Measurements from ENCODE around the gene TCEA2. TPM values are rescaled to one million over a fixed set of nuclear protein-coding genes. Genes with fewer than 3 reads are reported as not detected.
A peak's percentile ranks its signal among the peaks of the same experiment; 100 is the strongest.

TCEA2 gene
- total RNA-seq, 6 experiments from 2014 or later = 14.8 to 45.6 (median 28.6) TPM

DNA sequence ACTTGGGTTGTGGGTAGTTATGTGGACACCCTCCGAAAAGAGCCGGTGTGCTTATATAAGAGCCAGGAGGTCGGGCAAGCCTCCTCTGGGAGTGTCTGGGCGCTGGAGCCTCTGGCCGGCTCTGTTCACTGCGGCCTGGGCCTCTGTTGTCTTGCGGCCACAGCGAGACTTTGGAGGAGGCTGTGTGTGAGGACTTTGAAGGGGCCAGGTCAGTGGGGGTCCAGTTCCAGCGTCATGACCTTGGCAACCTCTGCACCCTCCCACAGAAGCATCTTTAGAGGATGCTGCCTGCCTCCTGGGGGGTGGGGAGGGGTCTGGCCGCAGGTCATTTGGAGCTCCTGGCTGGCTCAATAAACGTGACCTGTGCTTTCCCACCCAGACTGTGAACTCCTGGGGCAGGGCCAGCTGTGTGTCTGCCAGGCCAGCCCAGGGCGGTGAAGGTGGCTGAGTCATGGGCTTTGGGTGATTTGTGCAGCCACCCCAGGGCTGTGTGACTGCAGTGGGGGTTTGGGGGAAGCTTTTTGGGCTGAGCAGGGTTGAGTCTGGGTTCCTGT, 1.2 kb downstream of the TCEA2 start:
- intact Hi-C loops (cut with DNase I) = no loop called here
- peak; percentile 82 to 94 (median 92) for DNase-seq
- H3K9me3 ChIP-seq = no peaks in the 10 kb centered on the region
- H3K4me1 ChIP-seq = peaks cover 0 to 42% (median 17%) of the 10 kb centered on the region in 4 donors
- no peaks in the 10 kb centered on the region for H3K36me3 ChIP-seq
- peak overlapping the region; percentile 33 to 84 (median 60) for H3K27ac ChIP-seq
- H3K4me3 ChIP-seq = peak overlapping the region; percentile 69 to 97 (median 87)
- peak; percentile 37 to 50 (median 44) for ATAC-seq
- peak; percentile 19 for TF ChIP-seq POLR2A (IDR thresholded peaks at IDR 0.05)
- TF ChIP-seq CTCF (IDR thresholded peaks at IDR 0.05) = no peak
- 18% methylated on average over 8 of the region's 12 CpGs for WGBS (ENCODE audit: insufficient coverage, low coverage, low lambda C conversion rate, missing lambda C conversion rate)
- H3K27me3 ChIP-seq = no peaks in the 10 kb centered on the region

GRCh38 chr20:64065062-64065973, 2.3 kb downstream of the TCEA2 start:
- H3K36me3 ChIP-seq = no peaks in the 10 kb centered on the region
- no peak for TF ChIP-seq CTCF (IDR thresholded peaks at IDR 0.05)
- TF ChIP-seq POLR2A (IDR thresholded peaks at IDR 0.05) = no peak
- H3K27ac ChIP-seq = peak overlapping the region; percentile 33 to 84 (median 60)
- peak in 2 of 3 donors; percentile 96 for DNase-seq
- intact Hi-C loops (cut with DNase I) = no loop called here
- peak; percentile 17 to 66 (median 37) for ATAC-seq
- peaks cover 0 to 42% (median 17%) of the 10 kb centered on the region in 4 donors for H3K4me1 ChIP-seq
- peak overlapping the region in 1 of 3 donors; percentile 69 for H3K4me3 ChIP-seq
- 10% methylated on average over 22 of the region's 27 CpGs for WGBS (ENCODE audit: insufficient coverage, low coverage, low lambda C conversion rate, missing lambda C conversion rate)
- H3K27me3 ChIP-seq = no peaks in the 10 kb centered on the region
- H3K9me3 ChIP-seq = no peaks in the 10 kb centered on the region

- WGBS (ENCODE audit: insufficient coverage, low coverage, low lambda C conversion rate, missing lambda C conversion rate) = 0% methylated on average over 2 of the region's 5 CpGs
- DNase-seq = peak; percentile 77 to 92 (median 92)
- H3K27me3 ChIP-seq = no peaks in the 10 kb centered on the region
- peak overlapping the region in 2 of 3 donors; percentile 6 to 50 for H3K4me3 ChIP-seq
- no peak for TF ChIP-seq POLR2A (IDR thresholded peaks at IDR 0.05)
- TF ChIP-seq CTCF (IDR thresholded peaks at IDR 0.05) = no peak
- peaks cover 0 to 42% (median 17%) of the 10 kb centered on the region in 4 donors for H3K4me1 ChIP-seq
- peaks cover 0 to 5% (median 0%) of the 10 kb centered on the region in 4 donors for H3K36me3 ChIP-seq
- ATAC-seq = peak; percentile 50 to 63 (median 54)
- intact Hi-C loops (cut with DNase I) = no loop called here
- H3K27ac ChIP-seq = peak overlapping the region in 1 of 3 donors; percentile 84
- H3K9me3 ChIP-seq = no peaks in the 10 kb centered on the region
These were observed 3.0 kb downstream of the TCEA2 start for GRCh38 chr20:64065974-64066343.

DNA sequence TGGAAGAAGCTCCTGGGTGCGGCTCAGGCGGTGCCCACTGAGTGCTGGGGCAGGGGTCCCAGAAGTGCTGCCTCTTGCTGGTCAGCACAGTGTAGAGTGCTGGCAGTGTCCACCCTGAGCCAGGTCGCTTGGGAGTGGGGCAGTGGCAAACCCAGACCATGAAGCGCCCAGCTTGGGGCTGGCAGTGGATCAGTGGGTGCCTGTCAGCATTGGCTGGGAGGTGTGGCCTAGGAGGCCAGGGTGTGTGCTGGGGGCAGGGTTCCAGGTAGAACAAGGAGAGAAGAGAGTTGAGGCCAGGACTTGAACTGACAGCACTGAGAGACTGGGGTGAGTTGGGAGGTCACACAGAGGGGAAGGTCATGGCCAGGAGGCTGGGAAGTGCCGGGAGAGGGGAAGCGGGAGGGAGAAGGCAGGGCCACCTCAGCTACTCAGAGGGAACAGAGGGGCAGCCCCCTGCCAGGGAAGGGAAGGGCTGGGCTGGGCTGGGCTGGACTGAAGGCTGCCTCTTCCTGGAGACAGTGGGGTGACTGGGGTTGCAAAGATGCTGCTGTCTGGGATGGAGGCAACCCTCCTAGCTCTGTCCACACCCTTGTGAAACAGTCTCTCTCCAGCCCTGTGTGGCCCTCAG, 4.1 kb downstream of the TCEA2 start:
- Histone ChIP-seq H3K4me1 (peaks cover 0 to 41% (median 17%) of the 10 kb centered on the region in 4 donors), H3K36me3 (peaks cover 0 to 8% (median 0%) of the 10 kb centered on the region in 4 donors), H3K27ac (peak overlapping the region in 1 of 3 donors; percentile 71), H3K4me3 (peak overlapping the region in 1 of 3 donors; percentile 50), H3K27me3 (no peaks in the 10 kb centered on the region), H3K9me3 (no peaks in the 10 kb centered on the region)
- TF ChIP-seq CTCF (IDR thresholded peaks at IDR 0.05) (no peak), POLR2A (IDR thresholded peaks at IDR 0.05) (no peak)
- 33% methylated on average over 4 of the region's 6 CpGs for WGBS (ENCODE audit: insufficient coverage, low coverage, low lambda C conversion rate, missing lambda C conversion rate)
- intact Hi-C loops (cut with DNase I) = no loop called here
- no peak for ATAC-seq
- DNase-seq = peak in 2 of 3 donors; percentile 76 to 80
